Stomach (tissue), 9 donors: ENCODE data around the gene VAMP5. TPM values are rescaled to one million over a fixed set of nuclear protein-coding genes. Genes with fewer than 3 reads are reported as not detected.

Experiments
- DNase-seq, 2 donors: peaks; one replicate each; pipeline versions ENCODE4 v3.0.0 to v3.0.0-alpha.2; 2013 to 2019
- H3K27ac ChIP-seq, 5 donors: fragments of 200-600 bp in 4 of 5; sonication (generic) in 4 of 5; one replicate each; pipeline ENCODE4 v1.5.1; 2013 to 2019; ENCODE audit warnings: mild to moderate bottlenecking in 1 of 5, moderate library complexity in 1 of 5
- H3K27me3 ChIP-seq, 3 donors: fragments of 200-600 bp; sonication (generic); one replicate each; pipeline ENCODE4 v1.5.1; 2017 to 2019; ENCODE audit warnings: mixed run types in 1 of 3
- H3K36me3 ChIP-seq, 4 donors: fragments of 200-600 bp; sonication (generic); 1 replicate in 3 of 4; 2 replicates in 1 of 4; pipeline ENCODE4 v1.5.1; 2016 to 2019
- H3K4me1 ChIP-seq, 4 donors: fragments of 200-600 bp; sonication (generic); one replicate each; pipeline ENCODE4 v1.5.1; 2016 to 2019
- H3K4me3 ChIP-seq, 4 donors: fragments of 200-600 bp; sonication (generic) in 3 of 4; one replicate each; pipeline ENCODE4 v1.5.1; 2016 to 2019; ENCODE audit warnings: mild to moderate bottlenecking in 1 of 4
- H3K9me3 ChIP-seq, 4 donors: fragments of 200-600 bp; sonication (generic); one replicate each; pipeline ENCODE4 v1.5.1; 2016 to 2019
- EP300 ChIP-seq: sonication (generic); formaldehyde crosslinking; IDR thresholded peaks from one replicate; pipeline ENCODE4 v1.6.1; 2017; ENCODE audit warnings: antibody characterized with exemption
- POLR2A ChIP-seq, 4 donors: fragments of 450-650 bp; IDR thresholded peaks; one replicate each; pipeline ENCODE4 v1.6.1; 2016; ENCODE audit warnings: antibody characterized with exemption in 4 of 4, control low read depth in 2 of 4, mild to moderate bottlenecking in 1 of 4, moderate library complexity in 1 of 4
- POLR2AphosphoS5 ChIP-seq, 3 donors: sonication (generic); formaldehyde crosslinking; IDR thresholded peaks; one replicate each; pipeline ENCODE4 v1.6.1; 2016; ENCODE audit warnings: antibody characterized with exemption in 3 of 3
- WGBS, 5 donors: extraction: QIAGEN DNeasy Blood & Tissue Kit in 3 of 5; methylation state at CpG; one replicate each; pipeline versions ENCODE4 v1.1.5 to v1.1.7; 2013 to 2018; 5-methylcytosine and 5-hydroxymethylcytosine counted together
- intact Hi-C: fragments of 100-400 bp; cut with DNase I; formaldehyde crosslinking; loops from one replicate; pipeline ENCODE4 v1.15.1; 2023; ENCODE audit warnings: low total_unique reads
- polyA plus RNA-seq, 3 donors: library from polyadenylated mRNA; stranded (reverse); fragments of 200-250 nt; gene quantifications; one replicate each; pipeline ENCODE4 v1.2.3, GENCODE V29; 2013
- total RNA-seq, 5 donors: library from RNA; depleted of rRNA; stranded (reverse); fragments of >200 nt; gene quantifications; one replicate each; pipeline versions ENCODE4 v1.1.0 to v1.2.3, GENCODE V29; 2014 to 2016
- TF ChIP-seq, protein P1 (sequence below), 7 experiments: fragments of 450-650 bp in 4 of 7; fragments of 200-600 bp in 3 of 7; sonication (generic) in 3 of 7; IDR thresholded peaks; one replicate each; pipeline ENCODE4 v1.5.1; 2016 to 2019; ENCODE audit warnings: antibody characterized with exemption in 7 of 7, control low read depth in 2 of 7, mild to moderate bottlenecking in 1 of 7
- donor health status: healthy with polysubstance abuse.
- donor health status: Bipolar disorder and iron deficiency.
- donor health status: healthy.

Gene VAMP5
- total and polyA plus RNA-seq, 8 donors = 7.7 to 95.1 (median 77.8) TPM

DNA sequence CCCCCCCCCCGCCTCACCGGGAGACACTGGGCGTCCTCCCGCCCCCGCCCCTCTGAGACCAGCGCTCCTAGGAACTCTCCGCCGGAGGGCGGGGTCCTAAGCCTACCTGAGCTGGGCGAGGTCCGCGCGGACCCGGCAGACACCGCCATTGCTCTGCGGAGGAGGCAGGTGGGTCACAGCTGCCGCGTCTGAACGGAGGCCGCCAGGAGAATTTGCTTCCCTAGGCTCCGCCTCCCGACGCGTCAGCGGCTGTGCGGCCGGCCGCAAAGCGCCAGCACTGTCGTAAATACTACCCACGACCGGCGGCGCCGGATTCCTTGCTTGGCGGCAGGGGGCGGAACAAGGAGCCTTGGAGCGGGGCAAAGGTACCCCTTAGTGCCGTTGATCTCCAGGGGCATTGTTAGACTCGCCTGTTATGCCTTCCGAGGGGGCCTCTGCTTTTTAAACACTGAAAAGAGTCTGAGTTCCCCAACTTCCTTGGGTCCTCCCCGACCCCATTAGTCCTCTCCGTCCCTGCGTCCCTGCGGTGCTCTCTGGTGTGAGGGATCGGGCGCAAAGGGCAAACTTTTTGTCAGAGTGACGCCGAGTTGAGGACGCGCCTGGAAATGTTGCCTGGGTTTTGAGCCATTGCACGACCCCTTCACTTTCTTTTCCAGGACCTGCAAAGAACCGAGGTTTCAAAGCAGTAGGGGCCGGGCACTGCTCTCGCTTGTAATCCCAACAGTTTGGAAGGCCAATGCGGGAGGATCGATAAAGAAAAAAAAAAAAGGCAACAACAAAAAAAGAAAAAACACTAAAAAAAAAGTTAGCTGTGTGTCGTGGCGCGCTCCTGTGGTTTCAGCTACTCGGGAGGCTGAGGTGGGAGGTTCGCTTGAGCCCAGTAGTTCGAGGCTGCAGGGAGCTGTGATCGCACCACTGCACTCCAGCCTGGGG, 22.7 kb upstream of the VAMP5 start, which contains the start of gene GGCX:
TSS of gene GGCX (minus strand) at position 214 of the 933 bp plus-strand sequence. CDS start at position 149, 65 bp downstream.
- peak within 1 kb of the TSS; percentile 81 to 93 (median 89) for H3K27ac ChIP-seq
- 3 to 7% (median 3%) methylated on average over 36 to 64 of the region's 64 CpGs for WGBS, 5 donors
- intact Hi-C loops = no loop called here

DNA sequence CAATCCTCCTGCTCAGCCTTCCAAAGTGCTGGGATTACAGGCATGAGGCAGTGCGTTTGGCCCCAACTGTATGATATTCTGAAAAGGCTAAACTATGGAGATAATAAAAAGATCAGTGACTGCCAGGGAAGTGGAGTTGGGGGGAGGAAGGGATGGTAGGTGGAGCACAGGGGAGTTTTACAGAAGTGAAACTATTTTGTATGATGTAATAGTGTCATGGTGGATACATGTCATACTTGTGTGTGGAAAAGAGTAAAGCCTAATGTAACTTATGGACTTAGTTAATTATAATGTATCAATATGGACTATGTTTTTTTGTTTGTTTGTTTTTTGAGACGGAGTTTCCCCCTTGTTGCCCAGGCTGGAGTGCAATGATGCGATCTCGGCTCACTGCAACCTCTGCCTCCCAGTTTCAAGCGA, 20.1 kb upstream of the VAMP5 start:
- TF ChIP-seq EP300 = no peak
- no peak for TF ChIP-seq POLR2A (IDR thresholded peaks at IDR 0.05)
- TF ChIP-seq POLR2AphosphoS5 (IDR thresholded peaks at IDR 0.05) = no peak
- TF ChIP-seq, protein P1, sequence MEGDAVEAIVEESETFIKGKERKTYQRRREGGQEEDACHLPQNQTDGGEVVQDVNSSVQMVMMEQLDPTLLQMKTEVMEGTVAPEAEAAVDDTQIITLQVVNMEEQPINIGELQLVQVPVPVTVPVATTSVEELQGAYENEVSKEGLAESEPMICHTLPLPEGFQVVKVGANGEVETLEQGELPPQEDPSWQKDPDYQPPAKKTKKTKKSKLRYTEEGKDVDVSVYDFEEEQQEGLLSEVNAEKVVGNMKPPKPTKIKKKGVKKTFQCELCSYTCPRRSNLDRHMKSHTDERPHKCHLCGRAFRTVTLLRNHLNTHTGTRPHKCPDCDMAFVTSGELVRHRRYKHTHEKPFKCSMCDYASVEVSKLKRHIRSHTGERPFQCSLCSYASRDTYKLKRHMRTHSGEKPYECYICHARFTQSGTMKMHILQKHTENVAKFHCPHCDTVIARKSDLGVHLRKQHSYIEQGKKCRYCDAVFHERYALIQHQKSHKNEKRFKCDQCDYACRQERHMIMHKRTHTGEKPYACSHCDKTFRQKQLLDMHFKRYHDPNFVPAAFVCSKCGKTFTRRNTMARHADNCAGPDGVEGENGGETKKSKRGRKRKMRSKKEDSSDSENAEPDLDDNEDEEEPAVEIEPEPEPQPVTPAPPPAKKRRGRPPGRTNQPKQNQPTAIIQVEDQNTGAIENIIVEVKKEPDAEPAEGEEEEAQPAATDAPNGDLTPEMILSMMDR (IDR thresholded peaks at IDR 0.05) = no peak
- DNase-seq = no peak
- Histone ChIP-seq H3K4me3 (no peak overlapping the region), H3K36me3 (peaks cover 0 to 2% (median under 1%) of the 10 kb centered on the region in 4 donors), H3K4me1 (peaks cover 14 to 26% (median 24%) of the 10 kb centered on the region in 4 donors), H3K27me3 (no peaks in the 10 kb centered on the region), H3K9me3 (no peaks in the 10 kb centered on the region), H3K27ac (no peak overlapping the region)
- 88 to 93% (median 91%) methylated on average over 5 of the region's 5 CpGs for WGBS, 5 donors
- intact Hi-C loops = no loop called here

More for the DNA sequence above, 22.7 kb upstream of the VAMP5 start, which contains the start of gene GGCX:
- DNase-seq = peak; percentile 96 to 99
- Histone ChIP-seq H3K4me3 (peak within 1 kb of the TSS; percentile 65 to 91 (median 76)), H3K36me3 (peaks cover 6 to 27% (median 26%) of the 10 kb centered on the region in 4 donors), H3K27me3 (no peaks in the 10 kb centered on the region), H3K4me1 (peaks cover 14 to 36% (median 27%) of the 10 kb centered on the region in 4 donors), H3K9me3 (no peaks in the 10 kb centered on the region)
- TF ChIP-seq POLR2AphosphoS5 (IDR thresholded peaks at IDR 0.05) (peak; percentile 76 to 95 (median 84)), EP300 (no peak), POLR2A (IDR thresholded peaks at IDR 0.05) (peak in 1 of 4 donors; percentile 72)
- TF ChIP-seq, protein P1 (IDR thresholded peaks at IDR 0.05) = peak in 3 of 7 experiments; percentile 26 to 76 (median 45)

DNA sequence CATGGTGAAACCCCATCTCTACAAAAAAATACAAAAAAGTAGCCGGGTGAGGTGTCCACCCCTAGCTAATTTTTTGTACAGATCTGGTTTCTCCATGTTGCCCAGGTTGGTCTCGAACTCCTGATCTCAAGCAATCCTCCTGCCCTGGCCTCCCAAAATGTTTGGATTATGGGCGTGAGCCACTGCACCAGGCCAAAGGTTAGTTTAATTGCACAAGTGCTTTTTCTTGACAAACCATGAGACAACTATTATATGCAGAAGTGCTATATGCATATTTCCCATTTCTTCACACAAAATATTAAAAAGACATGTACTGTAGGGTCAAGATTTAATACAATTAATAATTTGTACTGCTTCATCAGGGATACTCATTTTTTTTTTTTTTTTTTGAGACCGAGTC, 18.0 kb upstream of the VAMP5 start:
- no peak for DNase-seq
- no peak for TF ChIP-seq POLR2A (IDR thresholded peaks at IDR 0.05)
- TF ChIP-seq, protein P1 (IDR thresholded peaks at IDR 0.05) = no peak
- no peak for TF ChIP-seq POLR2AphosphoS5 (IDR thresholded peaks at IDR 0.05)
- no peak for TF ChIP-seq EP300
- Histone ChIP-seq H3K27me3 (no peaks in the 10 kb centered on the region), H3K4me3 (no peak overlapping the region), H3K9me3 (no peaks in the 10 kb centered on the region), H3K4me1 (peaks cover 0 to 8% (median 7%) of the 10 kb centered on the region in 4 donors), H3K27ac (no peak overlapping the region), H3K36me3 (no peaks in the 10 kb centered on the region)
- intact Hi-C loops = no loop called here
- 78 to 90% (median 80%) methylated on average over 4 of the region's 4 CpGs for WGBS, 5 donors

DNA sequence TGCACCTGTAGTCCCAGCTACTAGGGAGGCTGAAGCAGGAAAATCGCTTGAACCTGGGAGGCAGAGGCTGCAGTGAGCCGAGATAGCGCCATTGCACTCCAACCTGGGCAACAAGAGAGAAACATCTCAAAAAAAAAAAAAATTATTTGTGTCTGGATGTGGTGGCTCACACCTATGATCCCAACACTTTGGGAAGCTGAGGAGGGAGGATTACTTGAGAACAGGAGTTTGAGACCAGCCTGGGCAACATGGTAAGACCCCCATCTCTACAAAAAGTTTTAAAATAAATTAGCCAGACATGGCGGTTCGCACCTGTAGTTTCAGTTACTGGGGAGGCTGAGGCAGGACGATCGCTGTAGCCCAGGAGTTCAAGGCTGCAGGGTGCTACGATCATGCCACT, 8.5 kb upstream of the VAMP5 start:
- Histone ChIP-seq H3K4me1 (peaks cover 18 to 38% (median 29%) of the 10 kb centered on the region in 4 donors), H3K27me3 (no peaks in the 10 kb centered on the region), H3K27ac (no peak overlapping the region), H3K4me3 (no peak overlapping the region), H3K36me3 (no peaks in the 10 kb centered on the region), H3K9me3 (no peaks in the 10 kb centered on the region)
- DNase-seq = no peak
- intact Hi-C loops = no loop called here
- WGBS, 5 donors = 85 to 94% (median 86%) methylated on average over 8 of the region's 8 CpGs
- TF ChIP-seq, protein P1 (IDR thresholded peaks at IDR 0.05) = no peak
- TF ChIP-seq EP300 = no peak
- no peak for TF ChIP-seq POLR2A (IDR thresholded peaks at IDR 0.05)
- no peak for TF ChIP-seq POLR2AphosphoS5 (IDR thresholded peaks at IDR 0.05)
